Thoracic aorta (tissue), 2 donors: ENCODE results near the gene HIP1R. TPM values are rescaled to one million over a fixed set of nuclear protein-coding genes. Genes with fewer than 3 reads are reported as not detected.

ENCODE experiments used
- ATAC-seq: fragments of 150-250 bp; one replicate; pipeline ENCODE4 v1.8.0; 2017; ENCODE audit warnings: low read depth; ENCODE audit not compliant: insufficient number of reproducible peaks, low FRiP score
- DNase-seq: peaks from one replicate; pipeline ENCODE4 v3.0.0-alpha.2; 2020; ENCODE audit warnings: low spot score
- H3K27ac ChIP-seq, 2 donors: fragments of 200-600 bp; sonication (generic); 1 replicate in 1 of 2; 2 replicates in 1 of 2; pipeline ENCODE4 v1.5.1; 2016; ENCODE audit warnings: mild to moderate bottlenecking in 2 of 2, moderate library complexity in 2 of 2
- H3K27me3 ChIP-seq: fragments of 200-600 bp; sonication (generic); replicated peaks from 2 replicates; pipeline ENCODE4 v1.6.0; 2016; ENCODE audit warnings: mild to moderate bottlenecking; ENCODE audit not compliant: insufficient read depth
- H3K36me3 ChIP-seq: fragments of 200-600 bp; sonication (generic); one replicate; pipeline ENCODE4 v1.5.1; 2016
- H3K4me1 ChIP-seq, 2 donors: fragments of 200-600 bp; sonication (generic); 1 replicate in 1 of 2; 2 replicates in 1 of 2; pipeline versions ENCODE4 v1.5.1 to v1.6.0; 2016; ENCODE audit warnings: low read depth in 2 of 2, mild to moderate bottlenecking in 1 of 2; ENCODE audit not compliant: control insufficient read depth in 1 of 2
- H3K4me3 ChIP-seq: fragments of 200-600 bp; sonication (generic); 2 replicates; pipeline ENCODE4 v1.5.1; 2016; ENCODE audit warnings: mild to moderate bottlenecking
- H3K9me3 ChIP-seq: fragments of 200-600 bp; sonication (generic); 2 replicates; pipeline ENCODE4 v1.5.1; 2016
- total RNA-seq, 2 donors: library from RNA; depleted of rRNA; stranded (reverse); fragments of >200 nt; gene quantifications; one replicate each; pipeline versions ENCODE4 v1.1.0 to v1.2.3, GENCODE V29; 2016
- TF ChIP-seq, protein P1 (sequence below): fragments of 200-600 bp; sonication (generic); IDR thresholded peaks from one replicate; pipeline ENCODE4 v1.5.1; 2019; ENCODE audit warnings: antibody characterized with exemption

The HIP1R gene
- total RNA-seq, 2 donors from 2014 or later: 109 to 131 TPM

- DNase-seq (no peak), ATAC-seq (no peak)
- Histone ChIP-seq H3K27ac (no peak overlapping the region), H3K4me3 (no peak overlapping the region), H3K4me1 (no peaks in the 10 kb centered on the region), H3K27me3 (no peaks in the 10 kb centered on the region), H3K9me3 (no peaks in the 10 kb centered on the region), H3K36me3 (no peaks in the 10 kb centered on the region)
- TF ChIP-seq, protein P1, sequence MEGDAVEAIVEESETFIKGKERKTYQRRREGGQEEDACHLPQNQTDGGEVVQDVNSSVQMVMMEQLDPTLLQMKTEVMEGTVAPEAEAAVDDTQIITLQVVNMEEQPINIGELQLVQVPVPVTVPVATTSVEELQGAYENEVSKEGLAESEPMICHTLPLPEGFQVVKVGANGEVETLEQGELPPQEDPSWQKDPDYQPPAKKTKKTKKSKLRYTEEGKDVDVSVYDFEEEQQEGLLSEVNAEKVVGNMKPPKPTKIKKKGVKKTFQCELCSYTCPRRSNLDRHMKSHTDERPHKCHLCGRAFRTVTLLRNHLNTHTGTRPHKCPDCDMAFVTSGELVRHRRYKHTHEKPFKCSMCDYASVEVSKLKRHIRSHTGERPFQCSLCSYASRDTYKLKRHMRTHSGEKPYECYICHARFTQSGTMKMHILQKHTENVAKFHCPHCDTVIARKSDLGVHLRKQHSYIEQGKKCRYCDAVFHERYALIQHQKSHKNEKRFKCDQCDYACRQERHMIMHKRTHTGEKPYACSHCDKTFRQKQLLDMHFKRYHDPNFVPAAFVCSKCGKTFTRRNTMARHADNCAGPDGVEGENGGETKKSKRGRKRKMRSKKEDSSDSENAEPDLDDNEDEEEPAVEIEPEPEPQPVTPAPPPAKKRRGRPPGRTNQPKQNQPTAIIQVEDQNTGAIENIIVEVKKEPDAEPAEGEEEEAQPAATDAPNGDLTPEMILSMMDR: no peak
These were observed 23.5 kb upstream of the HIP1R start for GRCh38 chr12:122811777-122812176.

GRCh38 chr12:122813310-122813713, 21.9 kb upstream of the HIP1R start:
- Histone ChIP-seq H3K9me3 (no peaks in the 10 kb centered on the region), H3K4me3 (no peak overlapping the region), H3K4me1 (no peaks in the 10 kb centered on the region), H3K36me3 (no peaks in the 10 kb centered on the region), H3K27me3 (no peaks in the 10 kb centered on the region), H3K27ac (no peak overlapping the region)
- DNase-seq (no peak), ATAC-seq (no peak)
- TF ChIP-seq, protein P1: no peak

DNA sequence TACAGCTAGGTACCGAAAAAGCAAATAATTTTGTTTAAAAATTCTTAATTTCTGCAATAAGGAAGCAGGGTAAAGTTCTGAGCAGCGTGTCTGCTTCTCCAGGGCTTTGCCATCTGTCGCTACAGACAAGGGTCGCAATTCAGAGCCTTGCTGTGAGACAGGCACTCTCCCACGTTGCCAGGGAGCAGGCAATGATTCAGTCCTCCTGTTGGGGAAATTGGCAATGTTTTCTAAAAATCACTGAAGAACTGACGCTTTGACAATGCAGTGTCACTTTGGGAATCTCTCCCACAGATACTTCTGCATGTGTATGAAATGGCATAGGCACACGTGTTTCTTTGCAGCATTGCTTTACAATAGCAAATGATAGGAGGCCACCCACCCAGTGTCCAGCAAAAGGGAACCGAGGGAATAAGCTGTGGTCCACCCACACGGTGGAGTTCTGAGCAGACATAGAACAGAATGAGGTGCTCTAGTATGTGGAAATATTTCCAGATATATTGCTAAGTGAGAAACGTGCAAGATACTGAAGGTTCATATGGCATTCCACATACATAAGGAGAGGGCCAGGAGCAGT, 16.0 kb upstream of the HIP1R start:
- H3K4me3 ChIP-seq: no peak overlapping the region
- DNase-seq (no peak), ATAC-seq (no peak)
- H3K4me1 ChIP-seq: no peaks in the 10 kb centered on the region
- no peak overlapping the region for H3K27ac ChIP-seq
- H3K9me3 ChIP-seq: no peaks in the 10 kb centered on the region
- H3K27me3 ChIP-seq: no peaks in the 10 kb centered on the region
- TF ChIP-seq, protein P1: no peak
- no peaks in the 10 kb centered on the region for H3K36me3 ChIP-seq

DNA sequence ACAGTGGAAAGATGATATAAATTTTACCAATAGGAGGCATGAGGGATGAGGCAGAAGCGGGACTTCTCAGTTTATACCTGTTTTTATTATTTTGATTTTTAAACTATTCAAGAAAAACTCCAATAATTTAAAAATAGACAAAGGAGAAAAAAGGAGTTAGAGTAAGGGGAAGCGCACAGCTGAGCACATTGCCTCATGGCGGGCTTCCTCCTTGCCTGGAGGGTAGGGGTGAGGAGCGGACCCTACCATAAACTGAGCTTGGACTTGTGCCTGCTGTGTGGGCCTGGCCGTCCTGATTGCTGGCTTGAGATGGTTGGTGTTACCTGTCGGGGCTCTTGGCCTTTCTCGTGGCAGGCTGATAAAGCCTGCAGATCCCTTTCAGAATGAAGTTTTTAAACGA, 15.1 kb upstream of the HIP1R start:
- no peaks in the 10 kb centered on the region for H3K4me1 ChIP-seq
- H3K27ac ChIP-seq: no peak overlapping the region
- H3K27me3 ChIP-seq: no peaks in the 10 kb centered on the region
- no peak overlapping the region for H3K4me3 ChIP-seq
- ATAC-seq: no peak
- no peaks in the 10 kb centered on the region for H3K9me3 ChIP-seq
- no peaks in the 10 kb centered on the region for H3K36me3 ChIP-seq
- DNase-seq: no peak
- TF ChIP-seq, protein P1: no peak

DNA sequence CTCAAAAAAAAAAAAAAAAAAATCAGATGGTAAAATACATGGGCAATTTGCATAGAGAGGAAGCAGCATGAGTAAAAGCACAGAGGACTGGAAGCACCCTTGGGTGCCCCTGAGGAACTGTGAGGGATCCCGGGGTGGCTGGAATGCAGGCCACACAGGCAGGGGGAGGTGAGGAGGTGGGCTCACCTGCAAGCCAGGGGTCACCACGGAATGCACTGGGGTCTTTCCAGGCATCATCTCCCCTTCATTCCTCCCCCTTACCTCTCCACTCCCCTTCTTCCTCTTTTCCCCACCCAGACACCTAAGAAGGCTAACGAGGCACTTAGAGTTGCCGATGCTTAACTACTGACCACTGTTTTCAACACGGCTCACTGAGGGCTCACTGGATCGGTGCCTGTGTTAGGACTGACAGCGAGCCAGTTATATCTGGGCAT, 14.4 kb upstream of the HIP1R start:
- ATAC-seq (no peak), DNase-seq (no peak)
- Histone ChIP-seq H3K4me1 (no peaks in the 10 kb centered on the region), H3K27me3 (no peaks in the 10 kb centered on the region), H3K9me3 (no peaks in the 10 kb centered on the region), H3K27ac (no peak overlapping the region), H3K36me3 (no peaks in the 10 kb centered on the region), H3K4me3 (no peak overlapping the region)
- TF ChIP-seq, protein P1: no peak
